GM21619 (cell line): ENCODE results near the gene RPS6KL1.
"Not testable (repeated sequence)": the region's sequence is repeated elsewhere in the genome, so short reads cannot be mapped to it uniquely, and the experiment has no call there.

Source experiments
- ATAC-seq: cut with Tn5 transposase; IDR thresholded peaks from one replicate; pipeline ENCODE4 v1.9.1; 2021; ENCODE audit not compliant: unreplicated experiment

The RPS6KL1 gene

GRCh38 chr14:74937171-74937570 lies 14.1 kb upstream of the RPS6KL1 start:
- ATAC-seq: no peak

- ATAC-seq: no peak
Measured at GRCh38 chr14:74936731-74937130, 13.7 kb upstream of the RPS6KL1 start.

- no peak for ATAC-seq
Measured at GRCh38 chr14:74936151-74936550, 13.1 kb upstream of the RPS6KL1 start.

- ATAC-seq: no peak
Measured at GRCh38 chr14:74935360-74935680, 12.3 kb upstream of the RPS6KL1 start.

GRCh38 chr14:74934476-74935359 lies 11.7 kb upstream of the RPS6KL1 start:
- ATAC-seq: no peak

GRCh38 chr14:74934041-74934440 lies 11.0 kb upstream of the RPS6KL1 start:
- ATAC-seq: no peak

GRCh38 chr14:74932936-74933335 lies 9.9 kb upstream of the RPS6KL1 start:
- not testable (repeated sequence) for ATAC-seq

GRCh38 chr14:74932401-74932901 lies 9.4 kb upstream of the RPS6KL1 start:
- no peak for ATAC-seq

GRCh38 chr14:74931744-74932143 lies 8.7 kb upstream of the RPS6KL1 start:
- ATAC-seq: not testable (repeated sequence)

GRCh38 chr14:74929242-74929641 lies 6.2 kb upstream of the RPS6KL1 start:
- no peak for ATAC-seq

- ATAC-seq: no peak
Measured at GRCh38 chr14:74927225-74927624, 4.2 kb upstream of the RPS6KL1 start.

GRCh38 chr14:74924061-74924460 lies 1.0 kb upstream of the RPS6KL1 start:
- no peak for ATAC-seq

- no peak for ATAC-seq
Measured at GRCh38 chr14:74921987-74922751, 891 bp downstream of the RPS6KL1 start.

- no peak for ATAC-seq
Measured at GRCh38 chr14:74921053-74921620, 1.9 kb downstream of the RPS6KL1 start.

GRCh38 chr14:74920281-74920680 lies 2.8 kb downstream of the RPS6KL1 start:
- ATAC-seq: no peak

GRCh38 chr14:74919421-74920165 lies 3.5 kb downstream of the RPS6KL1 start:
- no peak for ATAC-seq

- ATAC-seq: no peak
Measured at GRCh38 chr14:74918380-74918779, 4.7 kb downstream of the RPS6KL1 start.

GRCh38 chr14:74917646-74918081 lies 5.4 kb downstream of the RPS6KL1 start:
- no peak for ATAC-seq

GRCh38 chr14:74917178-74917543 lies 5.9 kb downstream of the RPS6KL1 start:
- ATAC-seq: no peak

- ATAC-seq: no peak
Measured at GRCh38 chr14:74915826-74916225, 7.2 kb downstream of the RPS6KL1 start.

- no peak for ATAC-seq
Measured at GRCh38 chr14:74915426-74915825, 7.6 kb downstream of the RPS6KL1 start.
